ENCODE data around the gene RCN2. TPM values are rescaled to one million over a fixed set of nuclear protein-coding genes. Genes with fewer than 3 reads are reported as not detected.
"Not testable (repeated sequence)": the region's sequence is repeated elsewhere in the genome, so short reads cannot be mapped to it uniquely, and the experiment has no call there.

RCN2 gene
- total and polyA plus RNA-seq, 2 donors: 42.9 to 108 TPM

- no peak overlapping the region for H3K27ac ChIP-seq (ENCODE audit: low read depth)
- H3K4me3 ChIP-seq (ENCODE audit: low read depth, low read length): no peak overlapping the region
- H3K36me3 ChIP-seq (ENCODE audit: insufficient read depth): no peaks in the 10 kb centered on the region
- no peak for DNase-seq (ENCODE audit: extremely low spot score)
- no peaks in the 10 kb centered on the region for H3K4me1 ChIP-seq (ENCODE audit: insufficient read depth)
- WGBS: 69% methylated on average over 2 of the region's 2 CpGs
These were observed 14.0 kb downstream of the RCN2 start for GRCh38 chr15:76945494-76946093.

DNA sequence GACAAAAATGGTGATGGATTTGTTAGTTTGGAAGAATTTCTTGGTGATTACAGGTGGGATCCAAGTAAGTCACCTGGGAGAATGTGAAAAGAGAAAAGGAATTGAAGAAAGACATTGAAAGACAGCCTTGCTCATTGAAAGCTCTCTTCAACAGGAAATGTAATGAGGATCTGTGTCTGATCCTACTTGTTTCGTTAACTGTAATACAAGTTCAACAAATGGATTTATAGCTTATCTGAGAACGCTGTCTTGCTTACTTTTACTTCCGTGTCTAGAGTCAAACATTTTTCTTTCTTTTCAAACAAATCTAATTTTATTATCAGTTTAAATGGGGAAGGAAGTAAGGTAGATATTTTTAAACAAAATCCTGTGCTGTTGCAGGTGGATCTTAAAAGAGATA is 15.9 kb downstream of the RCN2 start:
- Histone ChIP-seq H3K36me3 (ENCODE audit: insufficient read depth) (no peaks in the 10 kb centered on the region), H3K4me3 (ENCODE audit: low read depth, low read length) (no peak overlapping the region), H3K4me1 (ENCODE audit: insufficient read depth) (no peaks in the 10 kb centered on the region), H3K27ac (ENCODE audit: low read depth) (no peak overlapping the region)
- DNase-seq (ENCODE audit: extremely low spot score): no peak
- 54% methylated on average over 3 of the region's 3 CpGs for WGBS

DNA sequence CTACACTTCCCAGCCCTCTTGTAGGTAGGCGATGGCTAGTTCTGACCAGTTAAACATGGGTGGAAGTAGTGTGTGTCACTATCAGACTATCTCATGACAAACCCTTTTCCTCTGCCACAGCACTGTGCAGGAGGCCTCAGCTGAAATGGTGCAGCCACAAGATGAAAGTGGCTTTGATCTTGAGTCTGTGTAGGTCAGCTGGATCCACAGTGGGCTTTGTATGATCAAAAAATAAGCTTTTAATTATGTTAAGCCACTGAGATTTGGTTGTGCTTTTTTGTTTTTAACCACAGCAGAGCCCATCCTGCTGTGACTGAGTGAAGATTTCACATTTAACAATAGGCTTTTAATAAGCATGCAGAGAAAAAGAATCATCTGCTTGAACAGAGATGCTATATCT is 19.7 kb downstream of the RCN2 start:
- no peak for DNase-seq (ENCODE audit: extremely low spot score)
- 76% methylated on average over 1 of the region's 1 CpG for WGBS
- H3K36me3 ChIP-seq (ENCODE audit: insufficient read depth): no peaks in the 10 kb centered on the region

DNA sequence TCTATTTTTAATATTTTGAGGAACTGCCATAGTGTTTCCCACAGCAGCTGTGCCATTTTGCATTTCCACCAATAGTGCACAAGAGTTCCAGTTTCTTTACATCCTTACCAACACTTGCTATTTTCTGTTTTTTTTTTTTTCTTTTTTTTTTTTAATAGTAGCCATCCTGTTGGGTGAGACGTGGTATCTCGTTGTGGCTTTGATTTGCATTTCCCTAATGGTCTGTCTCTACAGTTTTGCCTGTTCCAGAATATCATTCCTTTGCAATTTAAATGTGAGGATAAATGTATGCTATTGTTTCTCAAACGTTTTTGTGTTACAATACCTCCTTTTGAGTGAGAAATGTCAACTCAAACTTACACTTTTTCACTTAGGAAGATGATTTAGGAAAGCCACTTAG is 22.4 kb downstream of the RCN2 start:
- H3K36me3 ChIP-seq (ENCODE audit: insufficient read depth): no peaks in the 10 kb centered on the region
- H3K4me3 ChIP-seq (ENCODE audit: low read depth, low read length): no peak overlapping the region
- no peaks in the 10 kb centered on the region for H3K4me1 ChIP-seq (ENCODE audit: insufficient read depth)
- DNase-seq (ENCODE audit: extremely low spot score): no peak
- 54% methylated on average over 3 of the region's 3 CpGs for WGBS
- H3K27ac ChIP-seq (ENCODE audit: low read depth): no peak overlapping the region

More for the DNA sequence above, 19.7 kb downstream of the RCN2 start:
- Histone ChIP-seq H3K4me1 (ENCODE audit: insufficient read depth) (no peaks in the 10 kb centered on the region), H3K27ac (ENCODE audit: low read depth) (no peak overlapping the region), H3K4me3 (ENCODE audit: low read depth, low read length) (no peak overlapping the region)

DNA sequence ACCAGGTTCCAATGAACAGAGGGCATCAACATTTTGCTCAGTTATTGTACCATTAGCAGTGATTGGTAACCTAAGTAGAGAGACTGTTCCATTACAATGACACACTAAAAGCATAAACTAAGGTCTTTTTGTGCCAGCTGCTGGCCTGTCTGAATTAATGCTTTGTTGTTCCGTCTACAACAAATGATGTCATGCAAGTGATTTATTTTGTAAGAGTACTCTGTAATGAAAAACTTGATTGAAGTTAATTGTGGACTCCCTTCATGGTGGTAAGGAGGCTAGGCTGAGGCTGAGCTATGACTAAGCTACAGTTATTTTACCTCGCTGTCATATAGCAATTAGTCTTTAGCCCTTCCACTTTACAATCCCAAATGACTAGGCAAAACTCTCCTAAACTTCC is 23.2 kb downstream of the RCN2 start:
- DNase-seq (ENCODE audit: extremely low spot score): no peak
- Histone ChIP-seq H3K36me3 (ENCODE audit: insufficient read depth) (no peaks in the 10 kb centered on the region), H3K4me1 (ENCODE audit: insufficient read depth) (no peaks in the 10 kb centered on the region), H3K27ac (ENCODE audit: low read depth) (no peak overlapping the region), H3K4me3 (ENCODE audit: low read depth, low read length) (no peak overlapping the region)
- WGBS: 51% methylated on average over 2 of the region's 2 CpGs

GRCh38 chr15:76961268-76962011 is 29.9 kb downstream of the RCN2 start:
- Histone ChIP-seq H3K4me1 (ENCODE audit: insufficient read depth) (no peaks in the 10 kb centered on the region), H3K4me3 (ENCODE audit: low read depth, low read length) (no peak overlapping the region), H3K27ac (ENCODE audit: low read depth) (no peak overlapping the region), H3K36me3 (ENCODE audit: insufficient read depth) (no peaks in the 10 kb centered on the region)
- DNase-seq (ENCODE audit: extremely low spot score): no peak
- WGBS: 70% methylated on average over 6 of the region's 6 CpGs

DNA sequence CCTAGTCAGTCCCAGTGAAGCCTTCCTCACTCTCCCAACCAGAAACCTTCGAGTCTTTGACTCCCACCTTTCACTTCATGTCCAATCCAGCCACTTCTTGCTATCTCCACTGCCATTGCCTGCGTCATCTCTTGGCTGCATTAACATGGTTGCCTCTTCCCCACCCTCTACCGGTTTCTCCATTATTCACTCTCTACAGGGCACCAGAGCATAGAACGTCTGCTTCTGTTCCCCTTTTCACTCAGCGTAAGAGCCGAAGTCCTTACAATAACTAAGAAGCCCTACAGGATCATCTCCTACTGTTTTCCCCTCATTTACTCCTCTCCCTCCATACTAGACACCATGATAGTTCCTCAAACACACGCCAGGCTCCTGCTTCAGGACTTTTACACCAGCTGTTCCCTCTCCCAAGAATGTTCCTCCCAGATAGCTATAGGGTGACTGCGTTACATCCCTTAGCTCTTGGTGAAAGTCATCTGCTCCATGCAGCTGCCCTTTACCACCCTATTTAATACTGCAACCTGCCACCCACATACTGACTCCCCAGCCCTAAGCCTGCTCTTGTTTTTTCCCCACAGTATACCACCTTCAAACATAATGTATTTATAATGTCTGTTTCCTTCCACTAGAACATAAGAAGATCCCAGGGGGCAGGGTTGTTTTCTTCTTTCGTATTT is 30.9 kb downstream of the RCN2 start:
- DNase-seq (ENCODE audit: extremely low spot score): no peak
- no peak overlapping the region for H3K27ac ChIP-seq (ENCODE audit: low read depth)
- no peak overlapping the region for H3K4me3 ChIP-seq (ENCODE audit: low read depth, low read length)
- H3K4me1 ChIP-seq (ENCODE audit: insufficient read depth): no peaks in the 10 kb centered on the region
- H3K36me3 ChIP-seq (ENCODE audit: insufficient read depth): no peaks in the 10 kb centered on the region
- 88% methylated on average over 9 of the region's 9 CpGs for WGBS

DNA sequence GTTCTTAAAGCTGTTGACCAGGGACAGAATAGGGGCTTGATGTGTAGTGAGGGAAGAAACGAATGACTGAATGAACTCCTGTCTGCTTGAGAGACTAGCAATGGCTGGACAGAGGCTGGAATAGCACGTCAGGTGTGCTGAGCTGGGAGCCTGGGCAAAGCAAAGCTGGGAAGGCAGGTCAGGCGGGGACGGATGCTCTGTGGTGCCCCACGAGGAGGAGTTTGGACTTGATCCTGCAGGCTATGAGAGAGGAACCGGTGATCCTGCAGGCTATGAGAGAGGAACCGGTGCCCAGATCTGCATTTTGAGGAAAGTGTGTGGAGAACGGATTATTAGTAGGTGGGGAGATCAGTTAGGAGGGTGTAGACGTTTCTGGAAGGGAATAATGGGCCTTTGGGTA is 32.0 kb downstream of the RCN2 start:
- no peak overlapping the region for H3K27ac ChIP-seq (ENCODE audit: low read depth)
- no peaks in the 10 kb centered on the region for H3K36me3 ChIP-seq (ENCODE audit: insufficient read depth)
- DNase-seq (ENCODE audit: extremely low spot score): no peak
- no peaks in the 10 kb centered on the region for H3K4me1 ChIP-seq (ENCODE audit: insufficient read depth)
- WGBS: 53% methylated on average over 9 of the region's 9 CpGs
- no peak overlapping the region for H3K4me3 ChIP-seq (ENCODE audit: low read depth, low read length)

GRCh38 chr15:76964157-76964556 is 32.6 kb downstream of the RCN2 start:
- WGBS: 27% methylated on average over 5 of the region's 5 CpGs
- no peak overlapping the region for H3K27ac ChIP-seq (ENCODE audit: low read depth)
- no peak for DNase-seq (ENCODE audit: extremely low spot score)
- H3K4me1 ChIP-seq (ENCODE audit: insufficient read depth): no peaks in the 10 kb centered on the region
- H3K4me3 ChIP-seq (ENCODE audit: low read depth, low read length): no peak overlapping the region
- no peaks in the 10 kb centered on the region for H3K36me3 ChIP-seq (ENCODE audit: insufficient read depth)

DNA sequence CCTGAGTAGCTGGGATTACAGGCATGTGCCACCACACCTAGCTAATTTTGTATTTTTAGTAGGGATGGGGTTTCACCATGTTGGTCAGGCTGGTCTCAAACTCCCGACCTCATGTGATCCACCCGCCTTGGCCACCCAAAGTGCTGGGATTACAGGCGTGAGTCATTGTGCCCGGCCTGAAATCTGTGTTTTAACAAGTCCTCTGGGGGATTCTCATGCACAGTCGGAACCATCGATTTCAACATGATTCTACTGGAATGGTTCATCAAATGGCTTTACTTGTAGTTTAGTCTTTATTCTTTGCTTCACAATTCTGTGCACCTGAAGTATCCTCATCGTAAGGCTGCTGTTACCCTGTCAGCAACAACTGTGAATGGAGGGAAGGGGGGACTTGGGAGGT is 34.5 kb downstream of the RCN2 start:
- H3K27ac ChIP-seq (ENCODE audit: low read depth); DNase-seq (ENCODE audit: extremely low spot score); H3K4me3 ChIP-seq (ENCODE audit: low read depth, low read length); H3K36me3 ChIP-seq (ENCODE audit: insufficient read depth); H3K4me1 ChIP-seq (ENCODE audit: insufficient read depth): not testable (repeated sequence)
- WGBS: 63% methylated on average over 7 of the region's 7 CpGs

GRCh38 chr15:76967067-76967466 is 35.5 kb downstream of the RCN2 start:
- no peaks in the 10 kb centered on the region for H3K36me3 ChIP-seq (ENCODE audit: insufficient read depth)
- no peak overlapping the region for H3K27ac ChIP-seq (ENCODE audit: low read depth)

GRCh38 chr15:76968306-76968705 is 36.8 kb downstream of the RCN2 start:
- no peak overlapping the region for H3K27ac ChIP-seq (ENCODE audit: low read depth)
- WGBS: 98% methylated on average over 1 of the region's 1 CpG
- H3K4me1 ChIP-seq (ENCODE audit: insufficient read depth): no peaks in the 10 kb centered on the region
- DNase-seq (ENCODE audit: extremely low spot score): no peak
- no peaks in the 10 kb centered on the region for H3K36me3 ChIP-seq (ENCODE audit: insufficient read depth)
- no peak overlapping the region for H3K4me3 ChIP-seq (ENCODE audit: low read depth, low read length)

More at GRCh38 chr15:76967067-76967466, 35.5 kb downstream of the RCN2 start:
- no peak for DNase-seq (ENCODE audit: extremely low spot score)
- Histone ChIP-seq H3K4me1 (ENCODE audit: insufficient read depth) (no peaks in the 10 kb centered on the region), H3K4me3 (ENCODE audit: low read depth, low read length) (no peak overlapping the region)
- WGBS: 59% methylated on average over 4 of the region's 4 CpGs

- WGBS: 30% methylated on average over 21 of the region's 21 CpGs
- Histone ChIP-seq H3K36me3 (ENCODE audit: insufficient read depth) (no peaks in the 10 kb centered on the region), H3K27ac (ENCODE audit: low read depth) (no peak overlapping the region), H3K4me1 (ENCODE audit: insufficient read depth) (no peaks in the 10 kb centered on the region), H3K4me3 (ENCODE audit: low read depth, low read length) (no peak overlapping the region)
- DNase-seq (ENCODE audit: extremely low spot score): no peak
These were observed 41.1 kb downstream of the RCN2 start for GRCh38 chr15:76972389-76973361.

Data from urinary bladder (tissue), 4 donors.